Measurements from ENCODE around the gene ISG15. TPM values are rescaled to one million over a fixed set of nuclear protein-coding genes. Genes with fewer than 3 reads are reported as not detected.

ISG15 gene
- polyA plus RNA-seq, 1 donor, result 6.2 TPM

- DNase-seq (ENCODE audit: low read depth), result no peak
These were observed 46.4 kb downstream of the ISG15 start for GRCh38 chr1:1059494-1060280.

GRCh38 chr1:1060281-1061000 is 47.1 kb downstream of the ISG15 start:
- no peak for DNase-seq (ENCODE audit: low read depth)

DNA sequence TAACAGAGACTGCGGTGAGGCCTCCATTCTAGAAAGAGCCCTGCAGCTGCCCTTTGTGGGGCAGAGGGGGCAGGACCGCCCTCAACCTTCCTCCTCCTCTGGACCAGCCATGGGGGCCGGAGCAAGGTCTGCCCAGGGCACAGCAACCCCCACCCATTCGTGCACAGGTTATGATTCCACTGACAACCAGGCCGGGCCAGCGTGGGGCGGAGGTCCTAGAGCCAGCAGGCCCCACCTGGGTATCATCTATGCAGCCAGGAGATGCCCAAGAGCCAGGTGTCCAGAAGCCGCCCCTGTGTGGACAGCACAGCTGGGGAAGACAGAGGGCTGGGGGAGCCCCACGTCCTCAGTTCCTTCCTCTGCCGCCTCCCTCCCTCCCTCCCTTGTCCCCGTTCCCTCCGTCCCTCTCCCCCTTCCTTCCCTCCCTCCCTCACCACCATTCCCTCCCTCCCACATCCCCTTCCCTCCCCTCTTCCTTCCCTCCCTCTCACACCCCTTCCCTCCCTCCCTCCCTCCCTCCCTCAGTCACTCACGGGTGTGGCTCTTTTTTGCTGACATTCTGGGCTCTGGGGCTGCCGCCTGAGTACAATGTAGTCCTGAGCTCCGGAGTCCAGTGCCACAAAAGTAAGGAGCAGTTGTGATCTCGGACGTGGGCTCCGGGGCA is 48.5 kb downstream of the ISG15 start:
- DNase-seq (ENCODE audit: low read depth), result no peak

DNA sequence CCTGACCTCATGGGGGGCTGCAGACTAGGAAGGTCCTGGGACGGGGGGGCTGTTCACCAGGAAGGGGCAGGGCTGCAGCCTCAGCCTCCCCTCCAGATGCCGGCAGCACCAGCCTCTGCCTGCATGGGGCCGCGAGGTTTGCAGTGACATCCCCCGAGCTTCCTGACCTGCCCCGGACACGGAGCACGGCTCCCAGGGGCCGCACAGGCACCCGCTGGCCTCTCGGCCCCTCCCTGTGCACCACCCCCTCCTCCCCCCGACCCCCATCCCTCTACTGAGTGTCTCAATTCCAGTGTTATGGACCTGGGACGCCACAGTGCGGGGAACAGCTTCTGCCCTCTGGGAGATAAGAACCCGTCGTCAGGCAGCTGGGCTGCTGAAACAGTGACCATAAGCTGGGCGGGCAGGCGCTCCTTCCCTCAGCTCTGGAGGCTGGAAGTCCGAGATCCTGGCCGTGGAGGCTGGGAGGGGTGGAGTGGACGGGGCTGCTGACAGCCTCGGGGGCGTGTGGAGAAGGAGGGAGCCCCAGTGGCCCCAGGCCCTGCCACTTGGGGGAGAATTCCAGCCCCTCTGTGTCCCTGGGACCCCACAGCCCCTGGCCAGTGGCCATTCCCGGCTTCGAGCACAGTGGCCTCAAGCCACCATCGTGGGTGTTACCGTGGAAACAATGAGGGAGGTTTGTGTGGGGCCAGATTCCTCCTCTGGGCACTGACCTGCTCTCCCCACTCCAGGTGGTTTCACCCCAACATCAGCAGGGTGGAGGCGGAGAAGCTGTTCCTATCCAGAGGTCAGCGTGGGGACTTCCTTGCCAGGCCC is 49.3 kb downstream of the ISG15 start:
- DNase-seq (ENCODE audit: low read depth), result no peak

DNA sequence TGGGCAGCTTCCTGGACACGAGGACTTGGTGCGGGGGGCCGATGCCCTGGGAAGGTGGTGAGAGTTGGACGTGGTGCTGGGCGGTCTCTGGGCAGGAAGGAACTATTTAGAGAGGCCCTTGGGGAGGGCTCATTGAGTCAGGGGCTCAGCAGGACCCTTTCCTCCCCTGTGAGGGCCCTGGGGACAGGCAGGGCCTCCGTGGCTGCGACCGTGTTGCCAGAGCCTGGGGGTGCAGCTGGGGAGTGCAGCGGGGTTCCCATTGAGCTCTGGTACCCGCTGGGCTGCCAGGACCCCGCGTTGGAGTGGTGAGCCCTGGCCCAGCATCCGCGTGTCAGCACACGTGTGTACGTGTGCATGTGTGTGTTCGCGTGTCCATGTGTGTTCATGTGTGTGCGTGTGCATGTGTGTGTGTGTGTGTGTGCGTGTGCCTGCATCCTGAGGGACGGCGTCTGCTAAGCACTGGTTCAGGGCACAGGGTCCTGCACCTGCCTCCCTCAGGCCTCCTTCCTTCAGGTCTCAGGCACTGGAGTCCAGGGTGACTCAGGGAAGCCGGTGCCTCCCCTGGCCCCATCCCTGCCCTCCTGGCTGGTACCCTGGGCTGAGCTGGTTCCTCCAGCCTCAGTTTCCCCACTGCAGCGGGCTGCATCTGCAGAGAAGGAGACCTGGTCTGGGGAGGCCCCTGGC is 50.1 kb downstream of the ISG15 start:
- DNase-seq (ENCODE audit: low read depth), result no peak

Other genes starting within 250 kb of the ISG15 start
- gene SAMD11, start 89.6 kb upstream of the ISG15 start, polyA plus RNA-seq (ENCODE audit: insufficient read length), result 5.6 TPM
- gene NOC2L, start 54.2 kb upstream of the ISG15 start, polyA plus RNA-seq (ENCODE audit: insufficient read length), result 43.6 TPM
- gene KLHL17, start 52.9 kb upstream of the ISG15 start, polyA plus RNA-seq (ENCODE audit: insufficient read length), result 6.3 TPM
- 0.08 TPM for gene PLEKHN1, start 47.0 kb upstream of the ISG15 start, polyA plus RNA-seq (ENCODE audit: insufficient read length)
- 3.3 TPM for gene PERM1, start 31.4 kb upstream of the ISG15 start, polyA plus RNA-seq (ENCODE audit: insufficient read length)
- 19.9 TPM for gene HES4, start 13.4 kb upstream of the ISG15 start, polyA plus RNA-seq (ENCODE audit: insufficient read length)
- 37.5 TPM for gene AGRN, start 6.6 kb downstream of the ISG15 start, polyA plus RNA-seq (ENCODE audit: insufficient read length)
- 0.08 TPM for gene RNF223, start 60.8 kb downstream of the ISG15 start, polyA plus RNA-seq (ENCODE audit: insufficient read length)
- 6.4 TPM for gene C1orf159, start 102.6 kb downstream of the ISG15 start, polyA plus RNA-seq (ENCODE audit: insufficient read length)
- gene TTLL10, start 160.4 kb downstream of the ISG15 start, polyA plus RNA-seq (ENCODE audit: insufficient read length), result 0.35 TPM
- gene TNFRSF18, start 193.1 kb downstream of the ISG15 start, polyA plus RNA-seq (ENCODE audit: insufficient read length), result 6.1 TPM
- gene TNFRSF4, start 200.7 kb downstream of the ISG15 start, polyA plus RNA-seq (ENCODE audit: insufficient read length), result 3.2 TPM
- 88.6 TPM for gene SDF4, start 218.5 kb downstream of the ISG15 start, polyA plus RNA-seq (ENCODE audit: insufficient read length)
- 16.3 TPM for gene B3GALT6, start 218.7 kb downstream of the ISG15 start, polyA plus RNA-seq (ENCODE audit: insufficient read length)
- gene C1QTNF12, start 233.2 kb downstream of the ISG15 start, polyA plus RNA-seq (ENCODE audit: insufficient read length), result 4.8 TPM